HepG2 (cell line): ENCODE data around the gene TRPV2. TPM values are rescaled to one million over a fixed set of nuclear protein-coding genes. Genes with fewer than 3 reads are reported as not detected.

Source experiments
- ARHGAP35 ChIP-seq: sonication (generic); formaldehyde crosslinking; IDR thresholded peaks from 2 replicates; pipeline ENCODE4 v1.9.0; 2022; ENCODE audit warnings: mild to moderate bottlenecking, inconsistent platforms, moderate library complexity, missing genetic modification reagents, borderline replicate concordance
- DZIP1 ChIP-seq: sonication (generic); formaldehyde crosslinking; IDR thresholded peaks from 2 replicates; pipeline ENCODE4 v1.5.0; 2020; ENCODE audit warnings: mild to moderate bottlenecking, missing genetic modification reagents
- ELK4 ChIP-seq: sonication (generic); formaldehyde crosslinking; IDR thresholded peaks from 2 replicates; pipeline ENCODE4 v1.9.0; 2021; ENCODE audit warnings: missing genetic modification reagents, borderline replicate concordance
- GPN1 ChIP-seq: sonication (generic); formaldehyde crosslinking; IDR thresholded peaks from 2 replicates; pipeline ENCODE4 v1.5.1; 2020; ENCODE audit warnings: missing genetic modification reagents, borderline replicate concordance
- HNRNPUL1 ChIP-seq: fragments of 200-400 bp; formaldehyde crosslinking; IDR thresholded peaks from 2 replicates; pipeline ENCODE4 v1.6.1; 2017; ENCODE audit warnings: low read depth, mild to moderate bottlenecking, low read length, moderate library complexity
- THRA ChIP-seq: sonication (generic); formaldehyde crosslinking; IDR thresholded peaks from 2 replicates; pipeline ENCODE4 v1.4.0; 2020; ENCODE audit warnings: missing genetic modification reagents, borderline replicate concordance
- ZNF331 ChIP-seq: sonication (generic); formaldehyde crosslinking; IDR thresholded peaks from 2 replicates; pipeline ENCODE4 v1.4.0; 2020; ENCODE audit warnings: missing genetic modification reagents
- ZNF563 ChIP-seq: sonication (generic); formaldehyde crosslinking; IDR thresholded peaks from 2 replicates; pipeline ENCODE4 v1.8.0; 2022; ENCODE audit warnings: mild to moderate bottlenecking, moderate library complexity, missing genetic modification reagents
- ZNF607 ChIP-seq: sonication (generic); formaldehyde crosslinking; IDR thresholded peaks from 2 replicates; pipeline ENCODE4 v1.5.1; 2020; ENCODE audit warnings: missing genetic modification reagents, mild to moderate bottlenecking, borderline replicate concordance
- polyA plus RNA-seq, 8 experiments: library from polyadenylated mRNA; depleted of rRNA in 3 of 8; stranded (reverse) in 7 of 8; unstranded in 1 of 8; fragments of >200 nt; fragmentation: Illumina TruSeq in 4 of 8; extraction: Trizol in 4 of 8; gene quantifications; 2 replicates each; pipeline versions ENCODE4 v1.2.1 to v1.2.3, GENCODE V29; 2011 to 2016; ENCODE audit warnings: low read depth in 4 of 8, missing spikeins in 1 of 8, mixed read lengths in 1 of 8; ENCODE audit not compliant: insufficient read depth in 1 of 8
- total RNA-seq, 5 experiments: library from RNA; depleted of rRNA; stranded (reverse); fragments of >200 nt; fragmentation: Illumina TruSeq; extraction: Trizol; gene quantifications; 2 replicates each; pipeline ENCODE4 v1.2.3, GENCODE V29; 2016; ENCODE audit warnings: low read depth in 1 of 5
- TF ChIP-seq, protein P1 (sequence below): sonication (generic); formaldehyde crosslinking; IDR thresholded peaks from 2 replicates; pipeline ENCODE4 v1.4.0; 2020; ENCODE audit warnings: missing genetic modification reagents

The TRPV2 gene
- total and polyA plus RNA-seq, 2 of the 13 experiments (the other 11 are each of a cell fraction or from before 2014, with no cell fraction given), result 13.6 to 21.3 TPM

DNA sequence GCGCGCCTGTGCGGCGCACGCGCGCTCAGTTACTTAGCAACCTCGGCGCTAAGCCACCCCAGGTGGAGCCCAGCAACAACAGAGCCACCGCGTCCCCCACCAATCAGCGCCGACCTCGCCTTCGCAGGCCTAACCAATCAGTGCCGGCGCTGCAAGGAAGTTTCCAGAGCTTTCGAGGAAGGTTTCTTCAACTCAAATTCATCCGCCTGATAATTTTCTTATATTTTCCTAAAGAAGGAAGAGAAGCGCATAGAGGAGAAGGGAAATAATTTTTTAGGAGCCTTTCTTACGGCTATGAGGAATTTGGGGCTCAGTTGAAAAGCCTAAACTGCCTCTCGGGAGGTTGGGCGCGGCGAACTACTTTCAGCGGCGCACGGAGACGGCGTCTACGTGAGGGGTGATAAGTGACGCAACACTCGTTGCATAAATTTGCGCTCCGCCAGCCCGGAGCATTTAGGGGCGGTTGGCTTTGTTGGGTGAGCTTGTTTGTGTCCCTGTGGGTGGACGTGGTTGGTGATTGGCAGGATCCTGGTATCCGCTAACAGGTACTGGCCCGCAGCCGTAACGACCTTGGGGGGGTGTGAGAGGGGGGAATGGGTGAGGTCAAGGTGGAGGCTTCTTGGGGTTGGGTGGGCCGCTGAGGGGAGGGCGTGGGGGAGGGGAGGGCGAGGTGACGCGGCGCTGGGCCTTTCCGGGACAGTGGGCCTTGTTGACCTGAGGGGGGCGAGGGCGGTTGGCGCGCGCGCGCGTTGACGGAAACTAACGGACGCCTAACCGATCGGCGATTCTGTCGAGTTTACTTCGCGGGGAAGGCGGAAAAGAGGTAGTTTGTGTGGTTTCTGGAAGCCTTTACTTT is 34.5 kb upstream of the TRPV2 start, which contains the start of gene UBB (continued):
- TF ChIP-seq, protein P1, sequence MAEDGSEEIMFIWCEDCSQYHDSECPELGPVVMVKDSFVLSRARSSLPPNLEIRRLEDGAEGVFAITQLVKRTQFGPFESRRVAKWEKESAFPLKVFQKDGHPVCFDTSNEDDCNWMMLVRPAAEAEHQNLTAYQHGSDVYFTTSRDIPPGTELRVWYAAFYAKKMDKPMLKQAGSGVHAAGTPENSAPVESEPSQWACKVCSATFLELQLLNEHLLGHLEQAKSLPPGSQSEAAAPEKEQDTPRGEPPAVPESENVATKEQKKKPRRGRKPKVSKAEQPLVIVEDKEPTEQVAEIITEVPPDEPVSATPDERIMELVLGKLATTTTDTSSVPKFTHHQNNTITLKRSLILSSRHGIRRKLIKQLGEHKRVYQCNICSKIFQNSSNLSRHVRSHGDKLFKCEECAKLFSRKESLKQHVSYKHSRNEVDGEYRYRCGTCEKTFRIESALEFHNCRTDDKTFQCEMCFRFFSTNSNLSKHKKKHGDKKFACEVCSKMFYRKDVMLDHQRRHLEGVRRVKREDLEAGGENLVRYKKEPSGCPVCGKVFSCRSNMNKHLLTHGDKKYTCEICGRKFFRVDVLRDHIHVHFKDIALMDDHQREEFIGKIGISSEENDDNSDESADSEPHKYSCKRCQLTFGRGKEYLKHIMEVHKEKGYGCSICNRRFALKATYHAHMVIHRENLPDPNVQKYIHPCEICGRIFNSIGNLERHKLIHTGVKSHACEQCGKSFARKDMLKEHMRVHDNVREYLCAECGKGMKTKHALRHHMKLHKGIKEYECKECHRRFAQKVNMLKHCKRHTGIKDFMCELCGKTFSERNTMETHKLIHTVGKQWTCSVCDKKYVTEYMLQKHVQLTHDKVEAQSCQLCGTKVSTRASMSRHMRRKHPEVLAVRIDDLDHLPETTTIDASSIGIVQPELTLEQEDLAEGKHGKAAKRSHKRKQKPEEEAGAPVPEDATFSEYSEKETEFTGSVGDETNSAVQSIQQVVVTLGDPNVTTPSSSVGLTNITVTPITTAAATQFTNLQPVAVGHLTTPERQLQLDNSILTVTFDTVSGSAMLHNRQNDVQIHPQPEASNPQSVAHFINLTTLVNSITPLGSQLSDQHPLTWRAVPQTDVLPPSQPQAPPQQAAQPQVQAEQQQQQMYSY (CRISPR knock-in tag), result no peak
- TF ChIP-seq ZNF607 (CRISPR knock-in tag), result peak; percentile 86
- no peak for TF ChIP-seq ARHGAP35 (CRISPR knock-in tag)
- no peak for TF ChIP-seq HNRNPUL1
- TF ChIP-seq THRA (CRISPR knock-in tag), result 0 out of 2 replicates have a peak, but pooled peaks have one; percentile 35
- peak; percentile 70; the same call in 1 of the 2 replicates for TF ChIP-seq ZNF331
- TF ChIP-seq ZNF563, result peak; percentile 76
- peak; percentile 80; the same call in 1 of the 2 replicates for TF ChIP-seq DZIP1 (CRISPR knock-in tag)
- TF ChIP-seq GPN1 (CRISPR knock-in tag), result no peak
- TF ChIP-seq ELK4, result no peak
